ENCODE results near the gene BTG2. TPM values are rescaled to one million over a fixed set of nuclear protein-coding genes. Genes with fewer than 3 reads are reported as not detected.

BTG2 gene
- total RNA-seq, 4 donors from 2014 or later = 74.5 to 169 (median 116) TPM

DNA sequence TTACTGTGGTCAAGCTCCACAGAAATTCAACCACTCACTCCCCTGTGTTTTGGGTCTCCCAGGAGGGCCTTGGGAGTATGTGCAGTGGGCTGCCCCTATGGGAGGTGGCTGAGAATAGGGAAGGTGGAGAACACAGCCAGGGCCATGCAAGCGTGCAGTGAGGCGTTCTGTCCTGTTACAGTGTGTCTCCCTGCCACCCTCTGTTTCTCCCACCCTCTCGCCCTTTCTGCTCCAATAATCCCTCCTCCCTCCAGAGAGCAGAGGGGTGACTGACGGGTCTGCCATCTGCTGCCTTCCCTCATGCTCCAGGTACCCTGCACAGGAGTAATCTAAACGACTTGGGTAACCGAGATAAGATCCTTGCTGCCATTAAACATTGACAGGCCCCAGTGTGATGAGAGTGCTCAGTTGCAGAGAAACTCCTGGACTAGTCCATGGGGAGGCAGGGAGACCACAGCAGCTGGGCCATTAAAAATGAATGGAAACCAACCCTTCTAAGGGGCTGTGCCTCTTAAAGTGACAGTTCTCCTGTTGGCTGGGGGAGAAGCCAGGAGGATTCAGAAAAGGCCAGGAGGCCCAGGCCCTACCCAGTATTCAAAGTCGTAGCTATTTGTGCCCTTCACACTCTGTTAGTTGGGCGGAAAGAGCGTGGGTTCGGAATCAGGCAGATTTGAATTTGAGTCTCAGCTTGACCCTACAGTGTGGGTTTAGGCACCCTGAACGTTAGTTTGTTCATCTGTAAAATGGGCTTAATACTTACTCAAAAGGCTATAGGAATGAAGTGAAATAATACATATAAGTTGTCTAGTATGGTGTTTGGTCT lies 22.4 kb upstream of the BTG2 start:
- Histone ChIP-seq H3K4me1 (peaks cover 2 to 75% (median 30%) of the 10 kb centered on the region in 3 donors), H3K9me3 (no peaks in the 10 kb centered on the region), H3K27ac (peak overlapping the region in 3 of 4 donors; percentile 94 to 96 (median 95)), H3K4me3 (no peak overlapping the region), H3K27me3 (no peaks in the 10 kb centered on the region), H3K36me3 (no peaks in the 10 kb centered on the region)
- TF ChIP-seq POLR2A (IDR thresholded peaks at IDR 0.05) (no peak), POLR2AphosphoS5 (IDR thresholded peaks at IDR 0.05) (no peak), EP300 (IDR thresholded peaks at IDR 0.05) (no peak)
- TF ChIP-seq, protein P1, sequence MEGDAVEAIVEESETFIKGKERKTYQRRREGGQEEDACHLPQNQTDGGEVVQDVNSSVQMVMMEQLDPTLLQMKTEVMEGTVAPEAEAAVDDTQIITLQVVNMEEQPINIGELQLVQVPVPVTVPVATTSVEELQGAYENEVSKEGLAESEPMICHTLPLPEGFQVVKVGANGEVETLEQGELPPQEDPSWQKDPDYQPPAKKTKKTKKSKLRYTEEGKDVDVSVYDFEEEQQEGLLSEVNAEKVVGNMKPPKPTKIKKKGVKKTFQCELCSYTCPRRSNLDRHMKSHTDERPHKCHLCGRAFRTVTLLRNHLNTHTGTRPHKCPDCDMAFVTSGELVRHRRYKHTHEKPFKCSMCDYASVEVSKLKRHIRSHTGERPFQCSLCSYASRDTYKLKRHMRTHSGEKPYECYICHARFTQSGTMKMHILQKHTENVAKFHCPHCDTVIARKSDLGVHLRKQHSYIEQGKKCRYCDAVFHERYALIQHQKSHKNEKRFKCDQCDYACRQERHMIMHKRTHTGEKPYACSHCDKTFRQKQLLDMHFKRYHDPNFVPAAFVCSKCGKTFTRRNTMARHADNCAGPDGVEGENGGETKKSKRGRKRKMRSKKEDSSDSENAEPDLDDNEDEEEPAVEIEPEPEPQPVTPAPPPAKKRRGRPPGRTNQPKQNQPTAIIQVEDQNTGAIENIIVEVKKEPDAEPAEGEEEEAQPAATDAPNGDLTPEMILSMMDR (IDR thresholded peaks at IDR 0.05) = no peak
- no peak for ATAC-seq
- 76 to 88% methylated on average over 2 to 5 of the region's 11 CpGs for WGBS, 2 donors (ENCODE audit: low coverage in 1 of 2)

DNA sequence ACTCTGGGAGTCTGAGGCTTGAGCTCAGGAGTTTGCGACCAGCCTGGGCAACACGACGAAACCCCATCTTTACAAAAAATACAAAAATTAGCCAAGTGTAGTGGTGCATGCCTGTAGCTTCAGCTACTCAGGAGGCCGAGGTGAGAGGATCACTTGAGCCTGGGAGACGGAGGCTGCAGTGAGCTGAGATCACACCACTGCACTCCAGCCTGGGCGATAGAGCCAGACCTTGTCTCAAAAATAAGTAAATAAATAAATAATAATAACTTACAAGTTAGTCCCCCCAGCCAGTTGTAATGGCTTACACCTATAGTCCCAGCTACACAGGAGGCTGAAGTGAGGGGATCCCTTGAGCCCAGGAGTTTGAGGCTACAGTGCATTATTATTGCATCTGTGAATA lies 21.7 kb upstream of the BTG2 start:
- no peaks in the 10 kb centered on the region for H3K36me3 ChIP-seq
- H3K27ac ChIP-seq = no peak overlapping the region
- WGBS, 2 donors (ENCODE audit: low coverage in 1 of 2) = 96 to 100% methylated on average over 3 to 6 of the region's 6 CpGs
- TF ChIP-seq, protein P1 (IDR thresholded peaks at IDR 0.05) = no peak
- TF ChIP-seq EP300 (IDR thresholded peaks at IDR 0.05) (no peak), POLR2A (IDR thresholded peaks at IDR 0.05) (no peak), POLR2AphosphoS5 (IDR thresholded peaks at IDR 0.05) (no peak)
- no peaks in the 10 kb centered on the region for H3K9me3 ChIP-seq
- H3K27me3 ChIP-seq = no peaks in the 10 kb centered on the region
- H3K4me3 ChIP-seq = no peak overlapping the region
- no peak for ATAC-seq
- peaks cover 2 to 75% (median 29%) of the 10 kb centered on the region in 3 donors for H3K4me1 ChIP-seq

DNA sequence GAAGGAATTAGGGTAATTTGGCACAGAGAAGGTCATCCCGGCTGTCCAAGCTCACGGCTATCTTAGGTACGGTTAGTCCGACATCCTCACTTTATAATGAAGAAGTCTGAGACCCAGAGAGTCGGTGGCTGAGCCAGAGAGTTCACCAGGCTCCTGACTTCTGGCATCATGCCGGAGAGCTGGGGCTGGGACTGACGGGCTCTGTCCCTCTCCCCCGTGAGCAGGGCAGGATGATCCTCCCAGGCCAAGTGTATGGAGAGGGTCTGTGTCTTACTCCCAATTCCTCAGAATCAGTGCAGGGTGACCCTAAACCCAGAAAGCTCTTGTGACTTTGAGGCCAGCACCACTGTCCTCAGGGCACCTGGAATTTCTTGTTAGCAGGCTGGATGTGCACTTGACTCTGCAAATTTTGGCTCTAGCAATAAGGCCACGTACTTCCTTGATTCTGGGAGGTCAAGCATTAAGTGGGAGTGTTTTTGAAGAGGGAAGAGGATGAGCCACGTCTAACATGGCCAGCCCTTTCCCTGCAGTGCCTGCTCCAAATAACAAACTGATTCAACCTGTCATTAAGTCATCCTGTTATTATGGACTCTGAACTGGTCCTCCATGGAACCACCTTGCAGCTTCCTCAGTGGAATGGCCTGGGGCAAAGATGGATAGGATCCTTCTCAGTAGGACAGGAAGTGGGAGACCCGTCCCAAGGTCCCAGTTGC lies 20.8 kb upstream of the BTG2 start:
- peak overlapping the region in 2 of 4 donors; percentile 1 to 26 for H3K27ac ChIP-seq
- no peaks in the 10 kb centered on the region for H3K27me3 ChIP-seq
- no peaks in the 10 kb centered on the region for H3K36me3 ChIP-seq
- TF ChIP-seq, protein P1 (IDR thresholded peaks at IDR 0.05) = no peak
- TF ChIP-seq EP300 (IDR thresholded peaks at IDR 0.05) = no peak
- TF ChIP-seq POLR2A (IDR thresholded peaks at IDR 0.05) = no peak
- TF ChIP-seq POLR2AphosphoS5 (IDR thresholded peaks at IDR 0.05) = no peak
- 63 to 97% methylated on average over 7 to 11 of the region's 11 CpGs for WGBS, 2 donors (ENCODE audit: low coverage in 1 of 2)
- no peak for ATAC-seq
- H3K4me1 ChIP-seq = peaks cover 0 to 75% (median 22%) of the 10 kb centered on the region in 3 donors
- H3K4me3 ChIP-seq = no peak overlapping the region
- H3K9me3 ChIP-seq = no peaks in the 10 kb centered on the region

DNA sequence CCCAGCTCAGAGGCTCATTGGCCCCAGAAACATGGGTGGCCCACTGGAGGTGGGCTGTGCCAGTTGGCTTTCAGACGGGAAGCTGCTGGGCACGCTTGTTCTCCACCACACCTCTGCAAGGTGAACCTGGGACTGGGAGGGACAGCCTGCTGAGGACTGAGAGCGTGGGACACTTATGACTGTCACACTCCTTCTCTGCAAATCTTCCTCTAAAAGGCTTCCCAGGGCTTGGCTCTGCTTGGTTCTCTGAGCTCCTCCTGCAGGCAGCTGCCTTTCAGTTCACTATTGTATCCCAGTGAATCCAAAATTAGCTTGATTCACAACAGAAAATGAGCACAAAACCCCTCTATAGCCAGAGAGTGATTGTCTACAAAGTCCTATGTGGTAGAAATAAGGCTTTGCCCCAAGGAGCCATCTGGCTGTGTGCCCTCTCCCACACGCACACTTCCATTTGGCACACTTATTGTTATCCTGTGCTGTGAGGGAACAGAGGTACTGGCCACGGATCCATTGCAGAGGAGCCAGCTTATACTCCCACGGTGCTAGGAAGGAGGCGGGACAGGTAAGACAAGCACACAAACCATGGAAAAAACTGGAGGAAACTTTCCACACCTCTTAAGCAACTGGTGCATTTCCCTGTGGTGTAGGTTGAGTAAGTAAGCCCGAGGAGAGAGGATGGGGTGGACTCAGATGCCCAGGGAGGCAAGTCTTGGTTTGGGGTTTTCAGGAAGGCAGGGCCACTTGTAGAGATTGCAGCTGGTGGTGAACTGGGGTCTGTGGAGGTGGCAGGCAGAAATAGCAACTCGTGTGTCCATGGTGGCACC lies 18.9 kb upstream of the BTG2 start:
- 29 to 54% methylated on average over 2 to 5 of the region's 9 CpGs for WGBS, 2 donors (ENCODE audit: low coverage in 1 of 2)
- H3K36me3 ChIP-seq = no peaks in the 10 kb centered on the region
- ATAC-seq = peak; percentile 1
- no peaks in the 10 kb centered on the region for H3K9me3 ChIP-seq
- H3K27ac ChIP-seq = peak overlapping the region; percentile 4 to 95 (median 89)
- TF ChIP-seq POLR2AphosphoS5 (IDR thresholded peaks at IDR 0.05) = no peak
- TF ChIP-seq, protein P1 (IDR thresholded peaks at IDR 0.05) = peak in 3 of 4 experiments; percentile 5 to 24 (median 19)
- no peak overlapping the region for H3K4me3 ChIP-seq
- H3K4me1 ChIP-seq = peaks cover 0 to 74% (median 38%) of the 10 kb centered on the region in 3 donors
- no peaks in the 10 kb centered on the region for H3K27me3 ChIP-seq
